ENCODE results near the gene ZBTB22. TPM values are rescaled to one million over a fixed set of nuclear protein-coding genes. Genes with fewer than 3 reads are reported as not detected.

Gene ZBTB22
- total and polyA plus RNA-seq, 4 donors = 16.4 to 25.7 (median 20.9) TPM

GRCh38 chr6:33315793-33316602, 1.5 kb downstream of the ZBTB22 start:
- peaks cover 8 to 33% (median 16%) of the 10 kb centered on the region in 5 donors for H3K4me1 ChIP-seq (ENCODE audit: control insufficient read depth in 5 of 5, insufficient read depth in 5 of 5, low read length in 5 of 5)

GRCh38 chr6:33314943-33315792, 2.4 kb downstream of the ZBTB22 start:
- 48 to 52% methylated on average over 47 of the region's 47 CpGs for WGBS, 2 donors
- no peak for TF ChIP-seq CTCF (IDR thresholded peaks at IDR 0.05; ENCODE audit: control extremely low read depth, extremely low read depth)
- H3K27ac ChIP-seq (ENCODE audit: low read depth in 1 of 2, low read length in 1 of 2) = peak overlapping the region; percentile 96 to 97
- no peak overlapping the region for H3K4me3 ChIP-seq
- peaks cover 8 to 33% (median 16%) of the 10 kb centered on the region in 5 donors for H3K4me1 ChIP-seq (ENCODE audit: control insufficient read depth in 5 of 5, insufficient read depth in 5 of 5, low read length in 5 of 5)
- peaks cover 4 to 38% (median 19%) of the 10 kb centered on the region in 4 donors for H3K36me3 ChIP-seq (ENCODE audit: control insufficient read depth in 4 of 4, insufficient read depth in 4 of 4, low read length in 4 of 4)
- no peaks in the 10 kb centered on the region for H3K9me3 ChIP-seq (ENCODE audit: control insufficient read depth in 4 of 4, insufficient read depth in 3 of 4, low read length in 3 of 4)
- ATAC-seq (ENCODE audit: insufficient read depth, low FRiP score) (no peak), DNase-seq (peak in 1 of 3 donors; percentile 25)
- no peaks in the 10 kb centered on the region for H3K27me3 ChIP-seq (ENCODE audit: control insufficient read depth in 3 of 3, insufficient read depth in 3 of 3, low read length in 2 of 3)
- peak overlapping the region in 1 of 2 donors; percentile 73 for H3K9ac ChIP-seq (ENCODE audit: insufficient read depth in 1 of 2, low read length in 2 of 2)

More at GRCh38 chr6:33315793-33316602, 1.5 kb downstream of the ZBTB22 start:
- Histone ChIP-seq H3K4me3 (no peak overlapping the region), H3K9ac (ENCODE audit: insufficient read depth in 1 of 2, low read length in 2 of 2) (no peak overlapping the region), H3K27me3 (ENCODE audit: control insufficient read depth in 3 of 3, insufficient read depth in 3 of 3, low read length in 2 of 3) (no peaks in the 10 kb centered on the region), H3K36me3 (ENCODE audit: control insufficient read depth in 4 of 4, insufficient read depth in 4 of 4, low read length in 4 of 4) (peaks cover 4 to 46% (median 27%) of the 10 kb centered on the region in 4 donors), H3K27ac (ENCODE audit: low read depth in 1 of 2, low read length in 1 of 2) (peak overlapping the region in 1 of 2 donors; percentile 97), H3K9me3 (ENCODE audit: control insufficient read depth in 4 of 4, insufficient read depth in 3 of 4, low read length in 3 of 4) (no peaks in the 10 kb centered on the region)
- no peak for ATAC-seq (ENCODE audit: insufficient read depth, low FRiP score)
- TF ChIP-seq CTCF (IDR thresholded peaks at IDR 0.05; ENCODE audit: control extremely low read depth, extremely low read depth) = no peak
- DNase-seq = no peak
- WGBS, 2 donors = 92 to 93% methylated on average over 17 of the region's 17 CpGs

GRCh38 chr6:33314515-33314942, 3.0 kb downstream of the ZBTB22 start:
- TF ChIP-seq CTCF (IDR thresholded peaks at IDR 0.05; ENCODE audit: control extremely low read depth, extremely low read depth) = no peak
- DNase-seq (peak; percentile 79 to 83 (median 81)), ATAC-seq (ENCODE audit: insufficient read depth, low FRiP score) (peak; percentile 15)
- Histone ChIP-seq H3K4me3 (peak overlapping the region; percentile 81), H3K4me1 (ENCODE audit: control insufficient read depth in 5 of 5, insufficient read depth in 5 of 5, low read length in 5 of 5) (peaks cover 8 to 33% (median 16%) of the 10 kb centered on the region in 5 donors), H3K9ac (ENCODE audit: insufficient read depth in 1 of 2, low read length in 2 of 2) (peak overlapping the region in 1 of 2 donors; percentile 73), H3K36me3 (ENCODE audit: control insufficient read depth in 4 of 4, insufficient read depth in 4 of 4, low read length in 4 of 4) (peaks cover 4 to 32% (median 13%) of the 10 kb centered on the region in 4 donors), H3K27me3 (ENCODE audit: control insufficient read depth in 3 of 3, insufficient read depth in 3 of 3, low read length in 2 of 3) (no peaks in the 10 kb centered on the region), H3K27ac (ENCODE audit: low read depth in 1 of 2, low read length in 1 of 2) (peak overlapping the region; percentile 96 to 97), H3K9me3 (ENCODE audit: control insufficient read depth in 4 of 4, insufficient read depth in 3 of 4, low read length in 3 of 4) (no peaks in the 10 kb centered on the region)
- 1 to 2% methylated on average over 10 of the region's 10 CpGs for WGBS, 2 donors
